Activated naive CD4-positive, alpha-beta T cell treated with anti-CD3 and anti-CD28 coated beads for 36 hours (primary cell): Measurements from ENCODE around the gene PDPN. TPM values are rescaled to one million over a fixed set of nuclear protein-coding genes. Genes with fewer than 3 reads are reported as not detected.

Experiments
- CTCF ChIA-PET: fragments of 350-600 bp; sonication (Branson Sonifier 250); formaldehyde crosslinking; loops from one replicate; lab custom pipeline; 2021; ENCODE audit warnings: antibody characterized with exemption; lab: Charles Lee
- DNase-seq: peaks from one replicate; pipeline ENCODE4 v3.0.0-alpha.2; 2020
- H3K27ac Mint-ChIP-seq: one replicate; pipeline ENCODE4 v1.8.0; 2021; ENCODE audit warnings: mild to moderate bottlenecking, mixed read lengths
- H3K27me3 Mint-ChIP-seq: one replicate; pipeline ENCODE4 v1.8.0; 2021; ENCODE audit warnings: low read depth, mixed read lengths
- H3K36me3 Mint-ChIP-seq: one replicate; pipeline ENCODE4 v1.8.0; 2021; ENCODE audit warnings: low read depth, mixed read lengths
- H3K4me1 Mint-ChIP-seq: one replicate; pipeline ENCODE4 v1.8.0; 2021; ENCODE audit warnings: low read depth, mixed read lengths
- H3K4me3 Mint-ChIP-seq: one replicate; pipeline ENCODE4 v1.8.0; 2021; ENCODE audit warnings: mild to moderate bottlenecking, moderate library complexity, mixed read lengths
- H3K9me3 Mint-ChIP-seq: one replicate; pipeline ENCODE4 v1.8.0; 2021; ENCODE audit warnings: mixed read lengths
- intact Hi-C: fragments of 100-400 bp; cut with micrococcal nuclease; formaldehyde crosslinking; loops from one replicate; pipeline ENCODE4 v1.15.1; 2023
- total RNA-seq, 2 experiments: library from RNA; stranded (reverse); gene quantifications; one replicate each; pipeline ENCODE4 v1.2.3, GENCODE V29; 2021

PDPN gene
- total RNA-seq, 2 experiments from 2014 or later: not detected

- H3K36me3 Mint-ChIP-seq: no peaks in the 10 kb centered on the region
- no peak overlapping the region for H3K4me3 Mint-ChIP-seq
- CTCF ChIA-PET: no interaction called here
- H3K9me3 Mint-ChIP-seq: no peaks in the 10 kb centered on the region
- DNase-seq: no peak
- H3K27ac Mint-ChIP-seq: no peak overlapping the region
- H3K27me3 Mint-ChIP-seq: peaks cover 8% of the 10 kb centered on the region
- intact Hi-C loops: no loop called here
- H3K4me1 Mint-ChIP-seq: no peaks in the 10 kb centered on the region
Measured at GRCh38 chr1:13624526-13624925, 40.9 kb downstream of the PDPN start.

GRCh38 chr1:13627127-13627526 is 43.5 kb downstream of the PDPN start:
- Mint-ChIP-seq H3K27me3 (peaks cover 6% of the 10 kb centered on the region), H3K36me3 (no peaks in the 10 kb centered on the region), H3K27ac (no peak overlapping the region), H3K4me3 (no peak overlapping the region), H3K9me3 (peaks cover 2% of the 10 kb centered on the region), H3K4me1 (no peaks in the 10 kb centered on the region)
- no peak for DNase-seq
- intact Hi-C loops: no loop called here
- CTCF ChIA-PET: no interaction called here

- no peak overlapping the region for H3K27ac Mint-ChIP-seq
- intact Hi-C loops: no loop called here
- peaks cover 6% of the 10 kb centered on the region for H3K27me3 Mint-ChIP-seq
- H3K36me3 Mint-ChIP-seq: no peaks in the 10 kb centered on the region
- no peak overlapping the region for H3K4me3 Mint-ChIP-seq
- no peak for DNase-seq
- H3K9me3 Mint-ChIP-seq: peaks cover 4% of the 10 kb centered on the region
- CTCF ChIA-PET: no interaction called here
- no peaks in the 10 kb centered on the region for H3K4me1 Mint-ChIP-seq
Measured at GRCh38 chr1:13628218-13628617, 44.6 kb downstream of the PDPN start.

- Mint-ChIP-seq H3K4me1 (no peaks in the 10 kb centered on the region), H3K27me3 (peaks cover 6% of the 10 kb centered on the region), H3K9me3 (peaks cover 4% of the 10 kb centered on the region), H3K4me3 (no peak overlapping the region), H3K36me3 (no peaks in the 10 kb centered on the region), H3K27ac (no peak overlapping the region)
- no peak for DNase-seq
- CTCF ChIA-PET: no interaction called here
- intact Hi-C loops: no loop called here
Measured at GRCh38 chr1:13628711-13629110, 45.1 kb downstream of the PDPN start.

GRCh38 chr1:13642306-13643004 is 58.8 kb downstream of the PDPN start:
- Mint-ChIP-seq H3K27me3 (peaks cover 6% of the 10 kb centered on the region), H3K9me3 (peaks cover 24% of the 10 kb centered on the region), H3K27ac (no peak overlapping the region), H3K36me3 (peaks cover 7% of the 10 kb centered on the region), H3K4me1 (no peaks in the 10 kb centered on the region), H3K4me3 (no peak overlapping the region)
- CTCF ChIA-PET: no interaction called here
- intact Hi-C loops: no loop called here
- no peak for DNase-seq

- H3K4me3 Mint-ChIP-seq: no peak overlapping the region
Measured at GRCh38 chr1:13643017-13643416, 59.4 kb downstream of the PDPN start.

GRCh38 chr1:13646521-13646920 is 62.9 kb downstream of the PDPN start:
- H3K36me3 Mint-ChIP-seq: no peaks in the 10 kb centered on the region
- peaks cover 3% of the 10 kb centered on the region for H3K9me3 Mint-ChIP-seq
- no peaks in the 10 kb centered on the region for H3K4me1 Mint-ChIP-seq
- H3K27ac Mint-ChIP-seq: no peak overlapping the region
- CTCF ChIA-PET: no interaction called here
- H3K4me3 Mint-ChIP-seq: no peak overlapping the region
- peaks cover 4% of the 10 kb centered on the region for H3K27me3 Mint-ChIP-seq
- intact Hi-C loops: no loop called here
- no peak for DNase-seq

More at GRCh38 chr1:13643017-13643416, 59.4 kb downstream of the PDPN start:
- DNase-seq: no peak
- intact Hi-C loops: no loop called here
- no peaks in the 10 kb centered on the region for H3K4me1 Mint-ChIP-seq
- peaks cover 22% of the 10 kb centered on the region for H3K9me3 Mint-ChIP-seq
- H3K27ac Mint-ChIP-seq: no peak overlapping the region
- peaks cover 4% of the 10 kb centered on the region for H3K27me3 Mint-ChIP-seq
- H3K36me3 Mint-ChIP-seq: peaks cover 7% of the 10 kb centered on the region
- CTCF ChIA-PET: no interaction called here

GRCh38 chr1:13651279-13651678 is 67.6 kb downstream of the PDPN start:
- DNase-seq: no peak
- Mint-ChIP-seq H3K9me3 (peaks cover 3% of the 10 kb centered on the region), H3K4me3 (no peak overlapping the region), H3K36me3 (no peaks in the 10 kb centered on the region), H3K4me1 (no peaks in the 10 kb centered on the region), H3K27ac (no peak overlapping the region), H3K27me3 (peaks cover 4% of the 10 kb centered on the region)
- CTCF ChIA-PET: no interaction called here
- intact Hi-C loops: no loop called here

- Mint-ChIP-seq H3K27me3 (peaks cover 4% of the 10 kb centered on the region), H3K27ac (no peak overlapping the region), H3K36me3 (no peaks in the 10 kb centered on the region), H3K4me1 (no peaks in the 10 kb centered on the region), H3K4me3 (no peak overlapping the region), H3K9me3 (peaks cover 3% of the 10 kb centered on the region)
- DNase-seq: no peak
- intact Hi-C loops: no loop called here
- CTCF ChIA-PET: no interaction called here
Measured at GRCh38 chr1:13652238-13652637, 68.6 kb downstream of the PDPN start.

- Mint-ChIP-seq H3K27ac (no peak overlapping the region), H3K4me3 (no peak overlapping the region), H3K9me3 (peaks cover 3% of the 10 kb centered on the region), H3K27me3 (peaks cover 5% of the 10 kb centered on the region), H3K4me1 (peaks cover 4% of the 10 kb centered on the region), H3K36me3 (peaks cover 3% of the 10 kb centered on the region)
- DNase-seq: no peak
- CTCF ChIA-PET: no interaction called here
- intact Hi-C loops: no loop called here
Measured at GRCh38 chr1:13661539-13661938, 77.9 kb downstream of the PDPN start.

GRCh38 chr1:13662493-13662892 is 78.9 kb downstream of the PDPN start:
- Mint-ChIP-seq H3K27ac (no peak overlapping the region), H3K4me1 (peaks cover 4% of the 10 kb centered on the region)

GRCh38 chr1:13663969-13664368 is 80.3 kb downstream of the PDPN start:
- peaks cover 4% of the 10 kb centered on the region for H3K4me1 Mint-ChIP-seq

More at GRCh38 chr1:13662493-13662892, 78.9 kb downstream of the PDPN start:
- CTCF ChIA-PET: interaction anchor here (1.0 to 1.1 kb wide), 2 partner anchors 64 to 151 kb away, joined by 3 to 4 read pairs; no protein-coding TSS in a partner anchor
- Mint-ChIP-seq H3K36me3 (peaks cover 3% of the 10 kb centered on the region), H3K4me3 (no peak overlapping the region), H3K27me3 (peaks cover 5% of the 10 kb centered on the region), H3K9me3 (peaks cover 3% of the 10 kb centered on the region)
- no peak for DNase-seq
- intact Hi-C loops: no loop called here

GRCh38 chr1:13664451-13664850 is 80.8 kb downstream of the PDPN start:
- H3K27me3 Mint-ChIP-seq: peaks cover 2% of the 10 kb centered on the region
- H3K36me3 Mint-ChIP-seq: no peaks in the 10 kb centered on the region
- peaks cover 4% of the 10 kb centered on the region for H3K4me1 Mint-ChIP-seq
- intact Hi-C loops: loop anchor here (2.0 kb wide), 1 partner anchor 296 kb away; no protein-coding TSS in a partner anchor
- peak; percentile 28 for DNase-seq
- CTCF ChIA-PET: interaction anchor here (1.3 to 2.3 kb wide), 3 partner anchors 64 to 149 kb away, joined by 3 to 11 read pairs (median 5); no protein-coding TSS in a partner anchor
- H3K27ac Mint-ChIP-seq: no peak overlapping the region
- H3K9me3 Mint-ChIP-seq: peaks cover under 1% of the 10 kb centered on the region
- H3K4me3 Mint-ChIP-seq: no peak overlapping the region

More at GRCh38 chr1:13663969-13664368, 80.3 kb downstream of the PDPN start:
- intact Hi-C loops: loop anchor here (2.0 kb wide), 1 partner anchor 297 kb away; no protein-coding TSS in a partner anchor
- Mint-ChIP-seq H3K36me3 (peaks cover 3% of the 10 kb centered on the region), H3K27ac (no peak overlapping the region), H3K9me3 (peaks cover 3% of the 10 kb centered on the region), H3K4me3 (no peak overlapping the region), H3K27me3 (peaks cover 5% of the 10 kb centered on the region)
- CTCF ChIA-PET: interaction anchor here (0.6 to 1.5 kb wide), 3 partner anchors 65 to 1383 kb away, joined by 3 to 5 read pairs (median 3); no protein-coding TSS in a partner anchor
- DNase-seq: no peak
